Heart left ventricle (tissue), 16 donors: ENCODE data around the gene ROBO1. TPM values are rescaled to one million over a fixed set of nuclear protein-coding genes. Genes with fewer than 3 reads are reported as not detected.

Experiments used
- ATAC-seq, 4 donors: fragments of 200-7000 bp; cut with Tn5 transposase; one replicate each; pipeline ENCODE4 v1.9.1; 2020 to 2022; ENCODE audit warnings: moderate library complexity in 4 of 4, mild to moderate bottlenecking in 3 of 4, moderate number of reproducible peaks in 1 of 4
- DNase-seq, 5 donors: peaks; one replicate each; pipeline ENCODE4 v3.0.0-alpha.2; 2020
- H3K27ac ChIP-seq, 12 donors: fragments of 200-600 bp; sonication (generic) in 4 of 12; one replicate each; pipeline versions ENCODE4 v1.5.0 to v1.8.0; 2016 to 2022; ENCODE audit warnings: mild to moderate bottlenecking in 2 of 12
- H3K27me3 ChIP-seq, 9 donors: fragments of 200-600 bp; sonication (generic) in 2 of 9; one replicate each; pipeline versions ENCODE4 v1.5.1 to v1.8.0; 2016 to 2022; ENCODE audit warnings: mild to moderate bottlenecking in 3 of 9
- H3K36me3 ChIP-seq, 9 donors: fragments of 200-600 bp; sonication (generic) in 2 of 9; one replicate each; pipeline versions ENCODE4 v1.5.0 to v1.8.0; 2018 to 2022; ENCODE audit warnings: mild to moderate bottlenecking in 2 of 9
- H3K4me1 ChIP-seq, 12 donors: fragments of 200-600 bp; sonication (generic) in 4 of 12; one replicate each; pipeline versions ENCODE4 v1.5.0 to v1.8.0; 2016 to 2022; ENCODE audit warnings: mild to moderate bottlenecking in 3 of 12
- H3K4me3 ChIP-seq, 12 donors: fragments of 200-600 bp; sonication (generic) in 4 of 12; one replicate each; pipeline versions ENCODE4 v1.5.0 to v1.8.0; 2017 to 2022; ENCODE audit warnings: mild to moderate bottlenecking in 9 of 12, moderate library complexity in 4 of 12
- H3K9me3 ChIP-seq, 12 donors: fragments of 200-600 bp; sonication (generic) in 4 of 12; one replicate each; pipeline versions ENCODE4 v1.5.0 to v1.8.0; 2016 to 2022; ENCODE audit warnings: mild to moderate bottlenecking in 1 of 12
- POLR2A ChIP-seq, 2 donors: fragments of 450-650 bp; IDR thresholded peaks; one replicate each; pipeline ENCODE4 v1.6.1; 2017; ENCODE audit warnings: antibody characterized with exemption in 2 of 2, mild to moderate bottlenecking in 2 of 2, moderate library complexity in 2 of 2
- WGBS, 4 donors: extraction: QIAGEN DNeasy Blood & Tissue Kit in 2 of 4; methylation state at CpG; one replicate each; pipeline versions ENCODE4 v1.1.5 to v1.1.7; 2013 to 2018; 5-methylcytosine and 5-hydroxymethylcytosine counted together
- intact Hi-C, 10 donors: fragments of 100-400 bp; cut with DNase I; formaldehyde crosslinking; loops; one replicate each; pipeline versions ENCODE4 v1.11.1 to v1.14.2; 2022
- polyA plus RNA-seq, 2 donors: library from polyadenylated mRNA; stranded (reverse); fragments of 200-250 nt; gene quantifications; one replicate each; pipeline ENCODE4 v1.2.3, GENCODE V29; 2013
- total RNA-seq, 9 donors: library from RNA; depleted of rRNA in 2 of 9; stranded (reverse); fragments of >200 nt in 2 of 9; fragmentation: NEBNext Ultra II Directional in 3 of 9; extraction: Animal tissue kit (Norgen Biotek cat#: 25700) in 3 of 9; gene quantifications; one replicate each; pipeline versions ENCODE4 v1.1.0 to v1.2.4, GENCODE V29; 2016 to 2023
- TF ChIP-seq, protein P1 (sequence below), 12 donors: fragments of 200-600 bp; sonication (generic) in 4 of 12; IDR thresholded peaks; one replicate each; pipeline versions ENCODE4 v1.5.0 to v1.8.0; 2018 to 2022; ENCODE audit warnings: antibody characterized with exemption in 12 of 12, mild to moderate bottlenecking in 5 of 12
- donor health status: ischemic (EF 13 %, LVEDD 7.1; RV severe dilation, severe dysfunction).
- donor health status: healthy with polysubstance abuse.
- donor health status: DM: no; HTN: yes; CAD: no.
- donor health status: DM: no; HTN: no; CAD: no.
- donor health status: ischemic (EF 25% LVEDD 6.9; RV normal size, moderate dysfunction).
- donor health status: ischemic (EF 25% LVEDD 5.7; RV mildly dilated, moderate dysfunction).
- donor health status: healthy.
- donor health status: DM: yes; HTN: yes; CAD: no.
- donor health status: ischemic (EF 35%, LVEDD 5.7; RV mildly dilated, moderate dysfunction).
- donor health status: nonischemic (EF 11% LVEDD 7.7; RV severe dilation, severe dysfunction).
- donor health status: DM: yes; HTN: yes; CAD: no.
- donor health status: PGD.
- donor health status: ischemic (EF 29% LVEDD 5.4; RV normal size, mild dysfunction).
- donor health status: nonischemic (EF 23%, LVEDD 6.1; RV moderate dilation, normal function).

The ROBO1 gene
- total and polyA plus RNA-seq, 11 donors, result 1.4 to 14.8 (median 5.7) TPM

DNA sequence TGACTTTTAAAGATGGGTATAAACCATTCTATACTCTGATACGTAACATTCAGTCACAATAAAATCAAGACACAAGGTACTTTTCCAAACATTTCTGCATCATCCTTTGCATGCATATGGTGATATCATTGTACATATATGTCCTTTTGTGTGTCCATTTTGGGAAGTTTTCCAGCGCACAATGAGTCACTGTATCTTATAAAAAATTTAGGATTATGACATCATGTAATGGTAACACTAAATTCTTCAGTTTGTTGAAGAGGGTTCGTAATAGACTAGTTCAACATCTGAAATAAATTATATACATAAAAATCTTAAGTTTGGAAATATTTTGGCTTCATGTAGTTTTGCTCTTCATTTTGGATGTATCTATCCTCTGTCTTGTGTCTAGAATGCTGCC is 480.9 kb downstream of the ROBO1 start:
- intact Hi-C loops, result no loop called here
- no peak overlapping the region for H3K27ac ChIP-seq
- TF ChIP-seq POLR2A (IDR thresholded peaks at IDR 0.05), result no peak
- TF ChIP-seq, protein P1, sequence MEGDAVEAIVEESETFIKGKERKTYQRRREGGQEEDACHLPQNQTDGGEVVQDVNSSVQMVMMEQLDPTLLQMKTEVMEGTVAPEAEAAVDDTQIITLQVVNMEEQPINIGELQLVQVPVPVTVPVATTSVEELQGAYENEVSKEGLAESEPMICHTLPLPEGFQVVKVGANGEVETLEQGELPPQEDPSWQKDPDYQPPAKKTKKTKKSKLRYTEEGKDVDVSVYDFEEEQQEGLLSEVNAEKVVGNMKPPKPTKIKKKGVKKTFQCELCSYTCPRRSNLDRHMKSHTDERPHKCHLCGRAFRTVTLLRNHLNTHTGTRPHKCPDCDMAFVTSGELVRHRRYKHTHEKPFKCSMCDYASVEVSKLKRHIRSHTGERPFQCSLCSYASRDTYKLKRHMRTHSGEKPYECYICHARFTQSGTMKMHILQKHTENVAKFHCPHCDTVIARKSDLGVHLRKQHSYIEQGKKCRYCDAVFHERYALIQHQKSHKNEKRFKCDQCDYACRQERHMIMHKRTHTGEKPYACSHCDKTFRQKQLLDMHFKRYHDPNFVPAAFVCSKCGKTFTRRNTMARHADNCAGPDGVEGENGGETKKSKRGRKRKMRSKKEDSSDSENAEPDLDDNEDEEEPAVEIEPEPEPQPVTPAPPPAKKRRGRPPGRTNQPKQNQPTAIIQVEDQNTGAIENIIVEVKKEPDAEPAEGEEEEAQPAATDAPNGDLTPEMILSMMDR (IDR thresholded peaks at IDR 0.05), result no peak
- no peaks in the 10 kb centered on the region for H3K36me3 ChIP-seq
- no peak overlapping the region for H3K4me3 ChIP-seq
- H3K4me1 ChIP-seq, result no peaks in the 10 kb centered on the region
- no peaks in the 10 kb centered on the region for H3K27me3 ChIP-seq
- DNase-seq (no peak), ATAC-seq (no peak)
- WGBS, 4 donors, result 76 to 94% (median 91%) methylated on average over 3 of the region's 3 CpGs
- H3K9me3 ChIP-seq, result no peaks in the 10 kb centered on the region

DNA sequence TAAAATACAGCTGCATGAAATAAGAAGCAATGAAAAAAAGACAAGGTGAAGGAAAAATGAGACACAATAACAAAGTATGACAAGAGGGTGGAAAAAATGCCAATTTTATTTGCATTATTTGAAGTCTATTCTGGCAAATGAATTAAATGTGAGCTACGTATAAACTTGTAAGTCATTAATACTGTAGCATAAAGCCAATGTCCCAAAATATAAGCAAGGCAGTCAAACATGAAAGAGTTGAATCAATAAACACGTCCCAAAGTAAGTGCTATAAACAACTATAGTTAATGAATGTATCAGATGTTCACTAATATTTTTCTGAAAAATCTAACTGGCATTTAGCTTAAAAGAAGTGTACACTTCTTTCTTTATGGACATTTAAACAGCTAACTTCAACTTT is 481.9 kb downstream of the ROBO1 start:
- Histone ChIP-seq H3K9me3 (no peaks in the 10 kb centered on the region), H3K36me3 (no peaks in the 10 kb centered on the region), H3K27ac (no peak overlapping the region), H3K27me3 (no peaks in the 10 kb centered on the region), H3K4me3 (no peak overlapping the region), H3K4me1 (no peaks in the 10 kb centered on the region)
- no peak for TF ChIP-seq POLR2A (IDR thresholded peaks at IDR 0.05)
- TF ChIP-seq, protein P1 (IDR thresholded peaks at IDR 0.05), result no peak
- intact Hi-C loops, result no loop called here
- ATAC-seq (no peak), DNase-seq (no peak)
- WGBS, 4 donors, result 80 to 90% (median 85%) methylated on average over 2 of the region's 2 CpGs

DNA sequence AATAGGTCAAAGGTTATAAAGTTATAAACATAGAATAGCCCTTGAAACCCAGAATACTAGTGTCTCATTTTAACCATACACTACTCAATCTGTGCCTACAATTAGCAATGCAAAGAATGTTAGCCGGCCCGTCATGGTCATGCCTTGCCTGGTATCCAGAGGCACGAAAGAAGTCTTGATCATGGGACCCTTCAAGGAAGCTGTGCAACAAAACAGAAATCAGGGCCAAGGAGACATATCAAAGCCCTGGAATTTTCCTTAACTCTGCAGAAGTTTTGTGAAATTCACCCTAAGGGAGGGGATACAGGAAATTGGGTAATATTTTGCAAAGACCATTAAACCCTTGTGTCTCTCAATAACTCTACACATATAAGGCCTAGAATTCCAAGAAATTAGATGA is 482.4 kb downstream of the ROBO1 start:
- intact Hi-C loops, result no loop called here
- WGBS, 4 donors, result 81 to 95% (median 91%) methylated on average over 3 of the region's 3 CpGs
- DNase-seq (no peak), ATAC-seq (no peak)
- H3K36me3 ChIP-seq, result no peaks in the 10 kb centered on the region
- H3K9me3 ChIP-seq, result no peaks in the 10 kb centered on the region
- no peaks in the 10 kb centered on the region for H3K4me1 ChIP-seq
- TF ChIP-seq POLR2A (IDR thresholded peaks at IDR 0.05), result no peak
- TF ChIP-seq, protein P1 (IDR thresholded peaks at IDR 0.05), result no peak
- no peak overlapping the region for H3K27ac ChIP-seq
- no peaks in the 10 kb centered on the region for H3K27me3 ChIP-seq
- H3K4me3 ChIP-seq, result no peak overlapping the region

GRCh38 chr3:79284781-79285180 is 483.0 kb downstream of the ROBO1 start:
- Histone ChIP-seq H3K36me3 (no peaks in the 10 kb centered on the region), H3K27ac (no peak overlapping the region), H3K9me3 (peaks cover 0 to 2% (median 0%) of the 10 kb centered on the region in 12 donors), H3K27me3 (no peaks in the 10 kb centered on the region), H3K4me1 (no peaks in the 10 kb centered on the region), H3K4me3 (no peak overlapping the region)
- ATAC-seq (no peak), DNase-seq (no peak)
- TF ChIP-seq, protein P1 (IDR thresholded peaks at IDR 0.05), result no peak
- TF ChIP-seq POLR2A (IDR thresholded peaks at IDR 0.05), result no peak
- intact Hi-C loops, result no loop called here
- 81 to 95% (median 93%) methylated on average over 3 of the region's 3 CpGs for WGBS, 4 donors
